GM19467 (cell line): Measurements from ENCODE around the gene SLC34A3.
"Not testable (repeated sequence)": the region's sequence is repeated elsewhere in the genome, so short reads cannot be mapped to it uniquely, and the experiment has no call there.

ENCODE experiments used
- ATAC-seq: cut with Tn5 transposase; IDR thresholded peaks from one replicate; pipeline ENCODE4 v1.9.1; 2021; ENCODE audit warnings: mild to moderate bottlenecking, moderate library complexity; ENCODE audit not compliant: unreplicated experiment

Gene SLC34A3

DNA sequence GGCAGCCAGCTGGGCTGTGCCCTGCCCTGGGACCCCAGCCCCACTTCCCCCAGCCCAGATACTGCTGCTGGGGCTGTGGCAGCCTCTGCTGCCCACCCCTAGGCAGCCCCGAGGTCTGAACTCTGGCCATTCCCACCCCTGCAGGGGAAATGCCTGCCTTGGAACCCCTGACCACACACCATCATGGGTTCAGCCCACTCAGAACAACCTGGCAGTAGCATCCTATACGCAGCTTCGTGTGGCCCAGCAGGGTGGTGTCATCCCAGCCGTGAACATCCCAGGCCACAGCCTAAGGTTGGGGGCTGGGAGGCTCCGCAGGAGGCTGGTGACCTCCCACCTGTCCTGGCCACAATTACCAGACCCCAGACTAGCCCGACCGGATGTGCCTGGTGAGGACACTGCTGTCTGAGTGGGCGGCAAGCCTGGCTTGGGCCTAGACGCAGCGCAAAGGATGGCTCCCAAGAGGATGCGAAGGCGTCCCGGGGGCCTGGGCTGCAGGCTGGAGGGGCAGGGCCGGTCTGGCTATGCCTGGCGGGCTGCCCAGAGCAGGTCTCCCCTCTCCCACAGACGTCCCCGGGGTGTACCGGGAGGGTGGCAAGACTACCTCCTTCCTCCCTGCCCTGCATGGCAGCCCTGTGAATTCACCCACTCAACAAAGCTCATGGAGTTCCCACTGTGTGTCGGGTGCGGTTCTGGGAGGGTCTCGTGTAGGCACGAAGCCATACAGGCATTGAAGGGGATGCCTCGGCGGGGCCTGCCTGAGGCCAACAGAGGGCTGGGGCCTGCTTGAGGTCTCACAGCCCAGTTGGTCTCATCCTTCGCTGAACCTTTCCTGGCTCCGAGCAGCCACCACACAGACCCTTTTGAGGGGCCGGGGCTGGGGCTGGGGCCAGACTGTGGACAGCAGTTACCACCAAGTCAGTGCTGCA, 1.5 kb upstream of the SLC34A3 start:
- no peak for ATAC-seq

DNA sequence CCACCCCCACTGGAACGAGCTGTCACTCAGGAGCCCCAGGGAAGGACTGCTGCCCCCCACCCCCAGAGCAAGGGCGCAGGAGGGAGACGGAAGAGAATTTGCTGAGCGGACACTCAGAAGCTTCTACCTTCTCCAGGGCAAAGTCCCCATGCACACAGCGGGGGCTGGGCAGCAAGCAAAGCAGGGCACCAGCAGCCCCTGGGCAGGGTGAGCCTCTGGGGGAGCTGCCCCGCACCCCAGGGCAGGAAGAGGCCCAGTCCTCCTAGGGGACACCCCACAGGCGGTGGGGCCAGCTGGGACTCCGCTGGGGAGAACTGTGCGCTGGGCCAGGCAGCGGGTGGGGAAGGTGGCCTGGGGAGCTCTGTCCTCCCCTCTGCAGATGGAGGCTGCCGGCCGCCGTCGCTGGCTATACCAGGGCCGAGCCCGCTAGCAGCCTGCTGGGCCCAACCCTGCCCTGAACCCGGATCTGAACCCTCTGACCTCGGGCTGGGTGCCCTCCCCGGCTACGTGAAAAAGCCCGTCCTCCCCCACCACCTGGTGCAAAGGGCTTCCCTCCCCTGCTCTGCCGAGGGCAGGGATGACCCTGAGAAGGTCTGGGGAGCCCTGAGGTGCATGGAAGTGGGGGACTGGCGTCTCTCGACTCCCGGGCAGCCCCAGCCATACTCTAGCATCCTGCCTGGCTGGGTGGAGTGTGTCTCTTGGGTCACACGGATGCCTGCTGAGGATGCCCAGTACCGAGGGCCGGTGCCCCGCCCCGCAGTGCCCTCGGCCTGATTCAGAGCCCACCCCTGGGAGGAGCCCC, 597 bp upstream of the SLC34A3 start:
- no peak for ATAC-seq

DNA sequence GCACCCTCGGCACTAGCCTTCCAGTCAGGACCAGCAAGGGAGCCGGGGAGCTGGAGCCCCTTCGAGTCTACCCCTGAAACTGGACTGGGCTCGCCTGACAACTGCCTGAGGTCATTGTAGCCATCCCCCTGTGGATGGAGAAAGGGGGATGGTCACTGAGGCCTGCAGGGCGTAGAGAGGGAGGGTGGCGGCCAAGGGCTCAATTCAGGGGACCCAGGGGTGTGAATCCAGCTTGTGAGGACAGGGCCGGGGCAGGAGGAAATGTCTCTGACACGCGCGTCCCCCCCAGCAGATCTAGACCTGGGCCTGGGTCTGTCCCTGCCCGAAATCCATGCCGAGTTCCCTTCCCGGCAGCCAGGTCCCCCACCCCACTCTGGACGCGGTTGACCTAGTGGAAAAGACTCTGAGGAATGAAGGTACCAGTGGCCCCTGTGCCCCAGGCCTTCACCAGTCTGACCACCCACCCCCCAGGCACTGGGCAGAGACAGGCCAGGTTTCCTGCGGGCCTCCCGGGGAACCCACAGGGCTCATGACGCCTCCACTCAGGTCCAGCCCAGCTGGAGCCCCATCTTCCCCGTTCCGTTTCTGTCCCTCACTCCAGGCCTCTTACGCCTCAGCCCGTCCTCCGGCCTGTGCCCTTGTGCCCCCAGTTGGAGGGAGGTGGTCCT, 805 bp downstream of the SLC34A3 start:
- no peak for ATAC-seq

DNA sequence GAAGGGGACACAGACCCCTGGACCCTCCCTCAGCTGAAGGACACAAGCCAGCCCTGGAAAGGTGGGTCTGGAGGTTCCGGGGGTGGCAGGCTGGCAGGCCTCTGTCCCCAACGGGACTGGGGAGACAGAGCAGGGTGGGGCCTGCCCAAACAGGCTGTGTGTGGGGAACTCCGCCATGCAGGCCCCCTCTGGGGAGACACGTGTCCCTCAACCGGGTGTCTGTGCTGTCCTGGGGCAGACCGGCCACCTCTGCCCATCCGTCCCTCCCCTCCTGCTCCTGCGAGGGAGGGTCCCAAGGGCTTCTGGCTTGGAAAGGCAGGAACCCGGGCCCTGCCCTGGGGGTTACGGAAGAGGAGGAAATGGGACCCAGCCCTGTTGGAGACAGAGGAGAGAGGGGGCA, 1.4 kb downstream of the SLC34A3 start:
- no peak for ATAC-seq

DNA sequence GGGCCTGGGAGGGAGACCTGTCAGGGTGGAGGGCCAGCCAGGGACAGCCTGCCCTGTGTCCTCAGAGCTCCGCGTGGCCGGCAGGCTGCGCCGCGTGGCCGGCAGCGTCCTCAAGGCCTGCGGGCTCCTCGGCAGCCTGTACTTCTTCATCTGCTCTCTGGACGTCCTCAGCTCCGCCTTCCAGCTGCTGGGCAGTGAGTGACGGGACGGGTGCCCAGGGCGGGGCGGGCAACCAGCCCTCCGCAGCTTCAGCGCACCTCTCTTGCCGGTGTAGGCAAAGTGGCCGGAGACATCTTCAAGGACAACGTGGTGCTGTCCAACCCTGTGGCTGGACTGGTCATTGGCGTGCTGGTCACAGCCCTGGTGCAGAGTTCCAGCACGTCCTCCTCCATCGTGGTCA, 1.8 kb downstream of the SLC34A3 start:
- ATAC-seq: no peak

GRCh38 chr9:137233143-137233980, 2.7 kb downstream of the SLC34A3 start:
- no peak for ATAC-seq

- no peak for ATAC-seq
Measured at GRCh38 chr9:137234055-137234697, 3.5 kb downstream of the SLC34A3 start.

DNA sequence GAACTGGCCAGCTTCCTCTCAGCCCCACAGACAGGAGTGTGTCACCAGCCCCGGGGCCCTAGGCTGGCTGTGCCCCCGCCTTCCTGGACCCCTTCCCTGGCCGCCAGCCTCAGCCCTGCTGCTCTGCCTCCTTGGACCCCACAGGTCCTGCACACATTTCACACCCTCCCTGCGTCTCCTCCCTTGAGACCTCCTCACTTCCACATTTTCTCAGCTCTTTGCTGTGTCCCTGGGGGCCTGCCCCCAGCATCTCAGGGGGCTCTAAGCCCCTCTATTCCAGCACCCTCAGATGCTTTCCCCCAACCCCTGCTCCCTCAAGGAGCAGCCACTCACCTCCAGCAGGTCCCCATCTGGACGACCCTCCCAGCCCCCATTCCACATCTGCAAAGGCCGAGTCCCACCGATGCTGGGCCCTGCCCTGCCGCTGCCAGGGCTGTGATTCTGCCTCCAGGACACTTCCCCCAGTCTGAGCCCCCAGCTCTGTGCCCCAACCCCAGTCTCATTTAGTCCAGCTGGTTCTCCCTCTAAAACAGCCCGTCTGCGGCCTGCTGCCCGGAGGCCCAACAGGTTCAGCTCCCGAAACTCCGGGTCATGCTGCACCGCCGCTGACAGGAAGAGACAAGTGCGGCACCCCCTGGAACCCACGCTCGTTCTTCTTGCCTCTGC, 4.2 kb downstream of the SLC34A3 start:
- no peak for ATAC-seq

GRCh38 chr9:137235424-137236237, 4.9 kb downstream of the SLC34A3 start:
- no peak for ATAC-seq

DNA sequence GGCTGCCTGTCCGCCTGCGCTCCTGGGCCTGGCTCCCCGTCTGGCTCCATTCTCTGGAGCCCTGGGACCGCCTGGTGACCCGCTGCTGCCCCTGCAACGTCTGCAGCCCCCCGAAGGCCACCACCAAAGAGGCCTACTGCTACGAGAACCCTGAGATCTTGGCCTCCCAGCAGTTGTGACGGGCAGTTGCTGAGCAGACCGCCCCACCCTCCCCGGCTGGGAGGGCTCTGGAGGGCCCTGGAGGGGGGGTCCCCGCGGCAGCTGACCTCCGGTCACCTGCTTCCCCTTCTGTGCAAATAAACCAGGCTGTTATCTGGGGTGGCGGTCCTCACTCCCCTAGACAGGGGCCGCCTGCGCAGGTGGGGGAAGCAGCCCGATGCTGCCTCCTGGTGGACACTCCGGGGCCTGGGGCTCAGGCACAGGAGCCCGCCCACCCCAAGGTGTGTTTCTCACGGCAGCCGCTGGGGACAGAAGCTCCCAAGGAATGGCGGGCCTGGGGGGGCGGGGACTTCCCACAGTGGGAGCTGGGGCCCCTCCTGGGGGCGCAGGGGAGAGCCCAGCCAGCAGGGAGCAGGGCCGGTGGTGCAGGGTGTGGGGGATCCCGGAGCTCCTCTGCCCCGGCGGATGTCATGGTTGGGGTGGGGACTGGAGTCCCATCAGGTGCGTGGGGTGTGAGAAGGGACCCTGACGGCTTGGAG, 5.7 kb downstream of the SLC34A3 start:
- no peak for ATAC-seq

GRCh38 chr9:137236936-137237421, 6.3 kb downstream of the SLC34A3 start:
- ATAC-seq: no peak

- ATAC-seq: no peak
Measured at GRCh38 chr9:137237759-137238726, 7.3 kb downstream of the SLC34A3 start.

DNA sequence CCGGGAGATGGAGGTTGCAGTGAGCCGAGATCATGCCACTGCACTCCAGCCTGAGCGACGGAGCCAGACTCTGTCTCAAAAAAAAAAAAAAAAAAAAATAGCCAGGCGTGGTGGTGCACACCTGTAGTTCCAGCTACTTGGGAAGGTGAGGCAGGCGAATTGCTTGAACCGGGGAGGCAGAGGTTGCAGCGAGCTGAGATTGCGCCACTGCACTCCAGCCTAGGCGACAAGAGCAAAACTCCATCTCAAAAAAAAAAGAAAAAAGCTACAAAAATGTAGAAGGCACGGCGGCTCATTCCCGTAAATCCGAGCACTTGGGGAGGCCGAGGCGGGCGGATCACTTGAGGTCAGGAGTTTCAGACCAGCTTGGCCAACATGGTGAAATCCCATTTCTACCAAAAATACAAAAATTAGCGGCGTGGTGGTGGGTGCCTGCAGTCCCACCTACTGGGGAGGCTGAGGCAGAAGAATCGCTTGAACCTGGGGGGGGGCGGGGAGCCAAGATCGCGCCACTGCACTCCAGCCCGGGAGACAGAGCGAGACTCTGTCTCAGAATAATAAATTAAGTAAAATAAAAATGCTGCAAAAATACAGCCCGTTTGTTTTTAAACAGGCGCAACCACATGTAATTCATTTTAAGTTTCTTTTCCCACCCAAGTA, 9.0 kb downstream of the SLC34A3 start:
- ATAC-seq: not testable (repeated sequence)

DNA sequence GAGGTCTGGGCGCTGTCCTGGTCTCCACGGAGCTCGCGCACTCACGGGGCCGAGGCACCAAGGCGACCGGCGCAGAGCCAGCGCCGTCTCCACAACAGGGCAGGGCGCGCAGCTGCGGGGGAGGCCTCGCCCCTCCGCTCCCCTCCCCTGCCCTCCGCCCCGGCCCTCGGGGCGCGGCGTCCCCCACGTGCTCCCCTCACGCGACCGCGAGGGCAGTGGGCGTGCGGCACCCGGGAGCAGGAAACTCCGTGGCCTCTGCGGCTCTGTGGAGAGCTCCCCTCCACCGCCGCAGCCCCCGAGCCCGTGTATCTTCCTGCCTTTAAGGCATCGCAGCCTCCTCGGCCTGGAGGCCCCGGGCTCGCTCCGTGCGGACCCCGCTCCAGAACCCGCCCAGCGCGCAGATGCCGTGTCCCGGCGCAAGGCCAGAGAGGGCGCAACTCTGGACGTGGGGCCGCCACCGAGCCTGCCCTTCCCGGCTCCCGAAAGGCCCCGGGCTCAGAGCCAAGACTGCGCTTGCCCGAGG, 9.7 kb downstream of the SLC34A3 start:
- peak; percentile 16 for ATAC-seq

GRCh38 chr9:137240841-137241489, 10.3 kb downstream of the SLC34A3 start, which contains the start of gene TUBB4B:
Gene TUBB4B (plus strand): TSS chr9:137241287. CDS start chr9:137241361, 74 bp downstream.
- ATAC-seq: peak; percentile 67
